Amygdala (tissue), 56 donors: ENCODE measurements around the gene TMOD1.
A peak's percentile ranks its signal among the peaks of the same experiment; 100 is the strongest.
"Not testable (repeated sequence)": the region's sequence is repeated elsewhere in the genome, so short reads cannot be mapped to it uniquely, and the experiment has no call there.

Experiments
- DNase-seq, 56 donors: peaks; one replicate each; lab custom pipeline; 2025; lab: John Stamatoyannopoulos, UW

TMOD1 gene

GRCh38 chr9:97497558-97498375 lies 3.7 kb upstream of the TMOD1 start:
- DNase-seq, result not testable (repeated sequence)

DNA sequence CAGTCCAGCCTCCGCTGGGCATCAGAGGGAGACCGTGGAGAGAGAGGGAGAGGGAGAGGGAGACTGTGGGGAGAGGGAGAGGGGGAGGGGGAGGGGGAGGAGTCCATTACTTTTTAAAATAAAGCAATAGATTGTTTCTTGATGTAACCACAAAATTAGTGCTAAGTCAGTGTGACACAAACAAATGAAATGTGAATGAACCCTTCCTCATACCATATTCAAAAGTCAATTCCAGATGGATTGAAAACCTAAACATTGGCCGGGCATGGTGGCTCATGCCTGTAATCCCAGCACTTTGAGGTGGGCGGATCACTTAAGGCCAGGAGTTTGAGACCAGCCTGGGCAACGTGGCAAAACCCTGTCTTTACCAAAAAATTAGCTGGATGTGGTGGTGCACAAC lies 2.6 kb upstream of the TMOD1 start:
- not testable (repeated sequence) for DNase-seq

DNA sequence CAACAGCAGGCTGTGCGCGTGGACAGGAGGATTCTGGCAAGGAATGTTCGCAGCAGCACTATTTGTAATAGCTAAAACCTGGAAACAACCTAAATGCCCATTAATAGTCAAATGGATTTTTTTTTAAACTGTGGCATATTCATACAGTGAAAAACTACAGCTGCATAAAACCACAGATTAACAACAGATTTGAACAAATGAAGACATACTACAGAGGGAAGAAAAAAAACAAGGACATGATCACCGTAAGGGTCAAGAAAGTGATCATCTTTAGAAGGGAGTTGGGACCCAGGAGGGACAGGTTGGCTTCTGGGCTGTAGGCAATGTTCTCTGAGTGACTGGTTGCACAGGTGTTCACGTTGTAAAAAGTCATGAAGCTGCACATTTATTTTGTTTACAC lies 1.2 kb upstream of the TMOD1 start:
- no peak for DNase-seq

GRCh38 chr9:97500765-97501176 lies 695 bp upstream of the TMOD1 start:
- no peak for DNase-seq

GRCh38 chr9:97501972-97502221 lies 431 bp downstream of the TMOD1 start:
- no peak for DNase-seq

DNA sequence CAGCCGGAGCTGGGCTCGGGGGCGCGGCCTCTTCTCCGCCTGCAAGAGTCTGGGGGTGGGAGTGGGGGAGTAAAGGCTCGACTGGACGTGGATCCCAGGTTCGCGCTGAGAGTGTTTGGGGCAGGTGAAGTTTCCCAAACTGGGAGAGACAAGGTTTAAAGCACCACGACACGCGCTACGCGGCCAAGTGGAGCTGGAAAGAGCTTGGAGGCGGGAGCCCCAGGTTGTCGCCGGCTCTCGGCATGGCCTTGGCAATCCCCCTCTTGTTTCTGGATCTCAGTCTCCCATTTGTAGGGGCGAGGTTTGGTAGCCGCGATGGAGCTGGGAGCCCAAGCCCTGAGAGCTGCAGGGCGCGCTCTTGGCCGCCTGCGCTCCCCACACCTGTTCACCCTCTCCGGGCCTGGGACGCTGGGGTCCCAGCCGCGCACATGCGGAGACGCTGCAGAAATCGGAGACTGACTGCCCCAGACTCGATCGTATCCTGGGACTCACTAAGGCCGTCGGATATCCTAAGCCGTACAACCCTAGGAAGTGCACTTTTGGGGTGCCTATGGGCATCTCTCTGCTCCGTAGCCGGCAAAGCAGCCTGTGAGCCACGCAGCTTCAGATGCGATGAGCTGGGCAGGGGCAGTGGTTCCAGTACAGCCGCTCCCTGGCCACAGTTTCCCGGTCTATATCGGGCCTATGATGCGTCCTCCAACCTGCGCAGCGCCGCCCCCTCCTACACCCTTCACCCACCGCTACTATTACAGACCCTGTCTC lies 937 bp downstream of the TMOD1 start:
- DNase-seq, result peak in 7 of 56 donors; percentile 12 to 47 (median 29)

DNA sequence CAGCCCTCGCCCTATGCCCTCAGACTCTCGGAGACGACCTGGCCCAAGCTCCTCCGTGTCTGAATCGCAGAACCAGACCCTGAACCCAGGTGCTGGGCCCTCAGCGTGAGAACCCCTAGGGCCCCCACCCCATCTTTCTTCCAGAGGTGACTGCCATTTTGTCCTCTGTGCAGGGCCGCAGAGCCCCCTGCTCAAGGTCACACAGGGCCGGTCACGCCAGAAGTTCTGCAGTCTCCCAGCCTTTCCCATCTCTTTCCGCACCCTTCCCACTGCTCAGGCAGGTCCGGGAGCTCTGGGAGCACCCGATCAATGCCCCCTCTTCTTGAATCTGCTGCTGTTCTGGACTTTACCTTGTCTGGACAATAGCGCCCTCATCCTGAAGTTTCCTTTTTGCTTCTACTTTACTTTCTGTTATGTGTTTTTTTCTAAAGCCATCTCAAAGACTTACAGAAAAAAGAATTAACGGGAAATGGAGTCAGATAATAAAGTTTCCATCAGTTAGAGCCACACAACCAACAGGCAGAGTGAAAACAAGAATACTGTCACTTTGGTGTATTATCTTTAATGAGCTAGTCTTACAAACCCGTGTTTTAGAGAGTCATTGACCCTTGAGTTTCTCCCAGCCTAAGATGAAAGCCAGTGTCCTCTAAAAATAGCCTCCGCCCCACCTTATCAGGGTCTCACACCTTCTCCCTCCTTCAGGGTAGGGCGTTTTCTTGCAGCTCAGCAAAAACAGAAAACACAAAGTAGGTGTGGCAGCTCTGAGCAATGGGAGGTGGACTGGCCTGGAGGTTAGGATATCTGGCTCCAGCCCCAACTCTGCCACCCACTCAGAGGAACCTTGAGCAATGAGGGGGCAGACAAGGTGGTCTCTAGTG lies 1.8 kb downstream of the TMOD1 start:
- no peak for DNase-seq

DNA sequence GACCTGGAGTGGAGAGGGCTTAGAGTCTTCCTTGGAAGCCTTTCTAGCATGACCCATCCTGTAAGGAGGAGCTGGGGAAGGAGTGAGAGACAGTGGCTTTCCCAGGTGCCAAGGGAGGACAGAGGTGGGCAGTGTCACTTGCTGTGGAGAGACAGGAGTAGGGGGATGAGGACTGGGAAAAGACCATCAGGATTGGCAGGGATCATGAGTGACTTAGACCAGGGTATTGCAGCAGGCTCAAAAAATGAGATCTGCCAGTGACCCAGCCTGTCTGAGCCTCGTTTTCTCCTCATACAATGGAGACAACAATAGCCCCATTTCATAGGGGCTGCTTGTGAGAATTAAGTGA lies 2.4 kb downstream of the TMOD1 start:
- no peak for DNase-seq

- DNase-seq, result no peak
Observed at GRCh38 chr9:97504381-97505216, 3.1 kb downstream of the TMOD1 start.

- DNase-seq, result no peak
Observed at GRCh38 chr9:97505845-97506244, 4.4 kb downstream of the TMOD1 start.

GRCh38 chr9:97506306-97506705 lies 4.8 kb downstream of the TMOD1 start:
- DNase-seq, result no peak

DNA sequence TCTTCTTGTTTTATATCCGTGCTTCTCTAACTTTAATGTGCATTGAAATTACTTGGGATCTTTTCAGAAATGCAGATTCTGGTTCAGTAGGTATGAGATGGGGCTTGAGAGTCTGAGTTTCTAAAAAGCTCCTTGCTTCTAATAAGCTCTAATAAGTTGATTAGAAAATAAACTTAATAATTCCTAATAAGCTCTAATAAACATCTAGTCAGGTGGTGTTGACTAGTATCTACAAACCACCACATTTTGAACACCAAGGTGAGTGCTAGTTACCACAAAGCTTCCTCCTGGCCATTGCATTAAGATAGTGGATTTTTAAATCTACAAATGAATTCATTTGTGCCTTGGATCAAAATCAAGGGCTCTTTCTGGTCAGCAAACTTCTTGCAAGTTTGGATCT lies 5.3 kb downstream of the TMOD1 start:
- DNase-seq, result no peak

DNA sequence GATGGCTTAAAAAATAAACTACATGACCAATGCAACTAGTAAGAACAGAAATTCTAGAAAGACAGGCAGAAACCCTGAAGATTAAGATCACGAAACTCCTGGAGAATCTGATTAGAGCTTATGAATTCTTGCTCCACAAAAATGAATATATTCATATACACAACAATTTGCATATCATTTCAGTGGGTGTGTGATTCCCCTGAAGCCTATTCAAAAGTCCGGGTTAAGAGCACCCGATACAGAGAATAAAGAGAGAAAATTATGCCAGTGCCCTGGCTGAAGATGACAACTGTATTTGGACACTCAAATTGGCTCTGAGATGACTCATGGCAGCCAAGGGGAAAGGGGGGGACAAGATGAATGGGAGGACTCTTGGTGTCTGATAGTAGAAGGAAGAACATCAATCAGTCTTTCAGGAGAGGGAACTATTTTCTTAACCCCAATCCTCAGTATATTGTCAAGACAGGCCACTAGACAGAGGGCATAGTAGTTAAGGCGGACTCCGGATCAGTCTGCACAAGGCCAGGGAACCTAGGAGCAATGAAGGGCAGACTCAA lies 6.0 kb downstream of the TMOD1 start:
- DNase-seq, result no peak

- no peak for DNase-seq
Observed at GRCh38 chr9:97508852-97509251, 7.4 kb downstream of the TMOD1 start.

DNA sequence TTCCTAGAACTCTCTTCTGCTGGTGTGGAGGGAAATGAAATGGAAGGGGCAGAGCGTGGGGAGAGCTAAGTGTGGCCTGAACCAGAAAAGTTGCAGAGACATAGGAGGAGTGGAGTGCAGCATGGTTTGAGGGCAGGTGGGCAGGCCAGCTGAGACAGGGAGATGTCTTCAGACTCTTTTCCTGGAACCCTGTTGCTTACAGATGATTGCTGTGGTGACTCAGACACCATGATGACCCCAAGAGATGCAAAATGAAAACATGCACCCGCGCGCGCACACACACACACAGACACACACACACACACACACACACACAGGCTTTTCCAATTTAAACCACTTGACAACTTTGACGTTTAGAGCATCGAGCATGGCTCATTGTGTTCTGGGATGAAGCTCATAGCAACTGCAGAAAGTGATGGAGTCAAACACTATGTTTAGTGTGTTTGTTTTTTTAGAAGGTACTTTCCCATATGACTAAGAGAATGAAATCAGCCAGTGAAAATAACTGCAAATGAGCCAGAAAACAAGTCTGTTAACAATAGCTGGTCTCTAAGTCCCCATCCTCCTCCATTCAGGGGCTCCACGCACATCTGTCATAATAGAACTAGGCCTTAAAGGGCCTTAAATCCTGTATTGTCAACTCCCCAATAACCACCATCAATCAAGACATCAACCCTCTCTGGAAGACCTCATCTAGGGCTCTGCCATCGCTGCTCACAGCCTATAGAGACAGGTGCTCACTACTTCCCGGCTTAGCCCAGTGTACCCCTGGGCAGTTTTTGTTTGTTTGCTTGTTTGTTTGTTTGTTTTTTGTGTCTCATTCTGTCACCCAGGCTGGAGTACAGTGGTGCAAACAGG lies 9.6 kb downstream of the TMOD1 start:
- peak in 3 of 56 donors; percentile 10 to 47 (median 22) for DNase-seq

- no peak for DNase-seq
Observed at GRCh38 chr9:97511655-97512427, 10.4 kb downstream of the TMOD1 start.

DNA sequence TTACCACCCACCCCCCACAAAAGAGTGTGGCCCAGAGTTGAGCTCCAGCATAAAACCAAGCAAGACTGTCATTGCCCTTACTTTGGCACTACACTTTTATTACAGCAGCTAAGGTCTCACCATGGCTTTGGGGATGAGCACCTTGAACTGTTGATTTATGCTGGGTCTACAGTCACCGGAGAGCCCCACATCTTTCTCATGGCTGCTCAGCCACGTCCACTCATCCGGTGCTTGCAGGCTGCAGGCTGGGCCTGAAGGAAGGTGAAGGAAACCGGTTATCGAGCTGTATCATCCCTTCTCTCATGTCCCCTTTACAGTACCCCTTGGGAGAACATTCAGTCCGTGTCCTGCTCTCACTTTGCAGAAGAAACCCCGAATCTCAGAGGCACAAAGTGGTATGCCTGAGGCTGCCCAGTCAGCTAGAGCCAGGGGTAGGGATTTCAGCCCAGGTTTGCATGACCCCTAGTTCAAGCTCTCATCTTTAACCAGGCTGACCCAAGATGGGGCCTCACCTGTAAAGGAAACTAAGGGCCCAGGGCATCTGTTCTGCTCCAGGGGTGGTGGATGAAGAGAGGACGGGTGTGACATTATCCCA lies 11.6 kb downstream of the TMOD1 start:
- no peak for DNase-seq

DNA sequence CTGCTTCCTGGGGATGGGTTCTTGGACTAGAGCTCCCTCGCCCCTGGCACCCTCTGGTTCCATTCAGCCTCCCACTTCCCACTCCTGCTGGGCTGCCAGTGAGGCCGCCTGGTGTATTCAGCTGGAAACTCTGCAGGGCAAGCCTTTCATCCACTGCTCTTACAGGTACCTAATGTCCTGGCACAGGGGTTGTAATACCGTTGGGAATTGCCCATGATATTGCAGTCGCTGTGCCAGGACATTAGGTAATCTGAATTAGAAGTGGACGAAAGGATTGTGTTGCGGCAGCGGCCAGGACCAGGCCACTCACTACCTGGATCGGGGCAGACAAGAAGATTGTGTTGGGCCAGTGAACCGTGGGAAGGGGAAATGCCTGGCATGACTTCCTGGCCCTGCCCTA lies 13.1 kb downstream of the TMOD1 start:
- DNase-seq, result no peak
